IPS-18a (cell line): ENCODE results near the gene MYO16.
"Not testable (repeated sequence)": the region's sequence is repeated elsewhere in the genome, so short reads cannot be mapped to it uniquely, and the experiment has no call there.

ENCODE experiments used
- H3K27ac ChIP-seq: one replicate; pipeline ENCODE4 v1.5.1; 2013; ENCODE audit warnings: low read length
- H3K27me3 ChIP-seq: one replicate; pipeline ENCODE4 v1.6.1; 2013; ENCODE audit warnings: mild to moderate bottlenecking, low read length; ENCODE audit not compliant: control insufficient read depth, insufficient read depth
- H3K36me3 ChIP-seq: one replicate; pipeline ENCODE4 v1.6.1; 2013; ENCODE audit warnings: low read depth, low read length; ENCODE audit not compliant: control insufficient read depth
- H3K4me1 ChIP-seq: one replicate; pipeline ENCODE4 v1.6.1; 2013; ENCODE audit warnings: low read depth, low read length; ENCODE audit not compliant: control insufficient read depth
- H3K4me3 ChIP-seq: one replicate; pipeline ENCODE4 v1.5.1; 2013; ENCODE audit warnings: low read length
- H3K9ac ChIP-seq: one replicate; pipeline ENCODE4 v1.6.1; 2013; ENCODE audit warnings: mild to moderate bottlenecking, low read length, moderate library complexity
- H3K9me3 ChIP-seq: one replicate; pipeline ENCODE4 v1.6.1; 2013; ENCODE audit warnings: low read depth, low read length; ENCODE audit not compliant: control insufficient read depth

Gene MYO16

DNA sequence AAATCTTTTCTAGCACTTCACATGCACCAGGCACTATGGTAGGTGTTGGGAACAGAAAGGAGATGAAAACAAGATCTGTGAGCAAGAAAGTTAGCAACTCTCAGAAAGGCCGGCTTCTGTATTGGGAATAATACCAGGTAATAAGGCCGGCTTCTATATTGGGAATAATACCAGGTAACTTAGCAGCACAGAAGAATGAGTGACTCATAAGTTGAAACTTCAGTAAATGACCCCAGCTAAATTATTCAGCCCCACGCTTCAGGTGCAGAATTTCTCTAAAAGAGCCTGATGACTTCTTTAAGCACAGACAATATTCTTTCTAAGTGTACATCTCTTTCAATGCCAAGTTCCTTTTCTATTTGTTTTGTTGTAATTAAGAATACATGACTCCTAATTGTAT, 151.3 kb downstream of the MYO16 start:
- Histone ChIP-seq H3K4me1 (peaks cover 4% of the 10 kb centered on the region), H3K36me3 (no peaks in the 10 kb centered on the region), H3K9ac (no peak overlapping the region), H3K27ac (no peak overlapping the region), H3K9me3 (no peaks in the 10 kb centered on the region), H3K27me3 (no peaks in the 10 kb centered on the region), H3K4me3 (no peak overlapping the region)

DNA sequence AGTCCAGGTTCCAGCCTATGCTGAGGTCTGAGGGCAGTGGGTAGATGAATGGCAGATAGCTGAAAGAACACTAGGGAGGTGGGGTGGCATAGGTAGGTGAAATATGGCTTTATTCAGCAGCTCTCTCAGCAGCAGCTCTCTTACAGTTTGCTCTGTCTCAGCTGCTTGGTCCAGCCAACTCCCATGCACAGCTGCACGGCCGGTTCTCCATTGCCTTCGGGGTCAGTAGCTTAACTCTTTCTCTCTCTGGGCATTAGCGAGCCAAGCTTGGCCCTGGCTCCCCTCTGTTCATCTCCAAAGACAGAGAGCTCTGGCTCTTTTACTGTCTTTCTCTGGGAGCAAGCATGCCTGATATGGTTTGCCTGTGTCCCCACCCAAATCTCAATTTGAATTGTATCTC, 151.9 kb downstream of the MYO16 start:
- H3K9ac ChIP-seq = no peak overlapping the region
- H3K9me3 ChIP-seq = no peaks in the 10 kb centered on the region
- H3K36me3 ChIP-seq = no peaks in the 10 kb centered on the region
- H3K27me3 ChIP-seq = no peaks in the 10 kb centered on the region
- H3K4me1 ChIP-seq = peaks cover 9% of the 10 kb centered on the region
- H3K27ac ChIP-seq = no peak overlapping the region
- H3K4me3 ChIP-seq = no peak overlapping the region

- not testable (repeated sequence) for H3K9me3 ChIP-seq, H3K4me3 ChIP-seq, H3K27ac ChIP-seq, H3K36me3 ChIP-seq, H3K9ac ChIP-seq, H3K27me3 ChIP-seq
- peaks cover 17% of the 10 kb centered on the region for H3K4me1 ChIP-seq
Measured at GRCh38 chr13:108782480-108782879, 153.1 kb downstream of the MYO16 start.

- no peak overlapping the region for H3K27ac ChIP-seq
- H3K9me3 ChIP-seq = no peaks in the 10 kb centered on the region
- no peaks in the 10 kb centered on the region for H3K36me3 ChIP-seq
- no peaks in the 10 kb centered on the region for H3K27me3 ChIP-seq
- no peak overlapping the region for H3K9ac ChIP-seq
- H3K4me3 ChIP-seq = no peak overlapping the region
- H3K4me1 ChIP-seq = peaks cover 13% of the 10 kb centered on the region
Measured at GRCh38 chr13:108785844-108786243, 156.4 kb downstream of the MYO16 start.

DNA sequence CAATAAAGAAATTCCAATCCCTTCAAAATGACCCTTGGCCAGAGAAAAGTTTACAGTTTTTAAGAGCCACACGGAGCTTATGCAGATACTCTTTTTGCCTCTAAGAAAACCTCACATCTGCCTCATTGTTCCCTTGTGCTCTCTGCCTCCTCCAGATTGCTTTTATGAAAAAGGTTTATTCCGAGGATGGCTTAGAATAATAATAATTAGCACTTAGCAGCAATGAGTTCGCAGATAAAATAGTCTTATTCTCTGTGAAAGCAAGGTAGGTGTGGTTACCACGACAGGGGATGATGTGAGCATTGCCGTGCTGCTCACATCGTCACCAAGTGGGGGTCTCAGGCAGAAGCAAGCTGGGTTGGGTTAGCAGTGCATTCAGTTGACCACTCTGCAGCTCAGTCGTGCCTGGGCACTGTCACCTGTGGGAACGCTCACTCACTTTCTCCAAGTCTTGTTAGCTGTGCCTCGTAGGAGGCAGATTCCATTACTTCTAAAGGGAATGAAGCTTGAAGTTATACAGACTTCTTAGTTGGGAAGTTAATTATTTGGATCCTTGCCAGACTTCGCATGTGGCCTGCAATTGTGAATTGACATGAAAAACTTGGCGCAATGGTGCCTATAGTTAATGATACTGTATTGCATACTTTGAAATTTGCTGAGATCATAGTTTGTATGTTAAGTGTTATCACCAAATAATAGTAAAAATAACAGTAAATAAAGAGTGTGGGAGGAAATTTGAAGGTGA, 157.2 kb downstream of the MYO16 start:
- Histone ChIP-seq H3K4me3 (no peak overlapping the region), H3K27ac (no peak overlapping the region), H3K9ac (no peak overlapping the region), H3K9me3 (no peaks in the 10 kb centered on the region), H3K4me1 (peaks cover 13% of the 10 kb centered on the region), H3K36me3 (no peaks in the 10 kb centered on the region), H3K27me3 (no peaks in the 10 kb centered on the region)

DNA sequence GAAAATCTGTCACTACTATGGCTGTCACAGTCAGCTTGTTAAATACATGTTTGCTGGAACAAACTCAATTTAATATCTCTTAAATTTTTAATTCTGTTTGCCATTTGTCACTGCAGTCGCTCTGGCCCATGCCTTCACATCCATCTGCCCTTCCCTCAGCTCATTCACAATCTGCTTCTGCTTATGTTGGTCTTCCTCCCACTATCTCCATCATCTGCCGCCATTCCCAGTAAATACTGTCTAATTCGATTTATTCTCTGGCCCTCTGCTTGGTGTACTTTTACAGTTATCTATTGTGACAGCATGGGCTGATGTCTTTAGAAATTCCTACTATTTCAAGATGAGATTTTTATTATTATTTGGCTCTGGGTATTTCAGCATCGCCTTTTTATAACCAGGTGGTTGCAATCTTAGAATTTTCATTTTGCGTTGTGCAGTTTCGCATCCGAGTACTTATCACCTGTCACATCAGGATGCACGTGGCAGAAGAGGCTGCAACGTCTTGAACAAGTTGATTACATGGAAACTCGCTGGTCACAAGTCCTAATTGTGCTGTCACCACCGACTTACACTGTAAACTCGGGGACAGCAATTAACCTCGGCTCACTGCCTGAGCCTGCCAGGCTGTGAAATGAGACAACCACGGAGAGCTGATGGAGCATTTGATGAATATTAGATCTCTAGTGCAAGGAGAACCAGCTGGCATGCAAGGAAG, 158.4 kb downstream of the MYO16 start:
- Histone ChIP-seq H3K9ac (no peak overlapping the region), H3K4me3 (no peak overlapping the region), H3K4me1 (peaks cover 13% of the 10 kb centered on the region), H3K27me3 (no peaks in the 10 kb centered on the region), H3K36me3 (no peaks in the 10 kb centered on the region), H3K9me3 (no peaks in the 10 kb centered on the region), H3K27ac (no peak overlapping the region)

GRCh38 chr13:108789476-108789875, 160.1 kb downstream of the MYO16 start:
- Histone ChIP-seq H3K27ac (no peak overlapping the region), H3K9ac (no peak overlapping the region), H3K4me3 (no peak overlapping the region), H3K9me3 (no peaks in the 10 kb centered on the region), H3K36me3 (no peaks in the 10 kb centered on the region), H3K27me3 (no peaks in the 10 kb centered on the region), H3K4me1 (peaks cover 13% of the 10 kb centered on the region)

GRCh38 chr13:108795841-108796240, 166.4 kb downstream of the MYO16 start:
- H3K4me1 ChIP-seq = no peaks in the 10 kb centered on the region
- no peaks in the 10 kb centered on the region for H3K36me3 ChIP-seq
- H3K9me3 ChIP-seq = no peaks in the 10 kb centered on the region
- H3K27ac ChIP-seq = no peak overlapping the region
- H3K27me3 ChIP-seq = no peaks in the 10 kb centered on the region
- H3K9ac ChIP-seq = no peak overlapping the region
- H3K4me3 ChIP-seq = no peak overlapping the region

DNA sequence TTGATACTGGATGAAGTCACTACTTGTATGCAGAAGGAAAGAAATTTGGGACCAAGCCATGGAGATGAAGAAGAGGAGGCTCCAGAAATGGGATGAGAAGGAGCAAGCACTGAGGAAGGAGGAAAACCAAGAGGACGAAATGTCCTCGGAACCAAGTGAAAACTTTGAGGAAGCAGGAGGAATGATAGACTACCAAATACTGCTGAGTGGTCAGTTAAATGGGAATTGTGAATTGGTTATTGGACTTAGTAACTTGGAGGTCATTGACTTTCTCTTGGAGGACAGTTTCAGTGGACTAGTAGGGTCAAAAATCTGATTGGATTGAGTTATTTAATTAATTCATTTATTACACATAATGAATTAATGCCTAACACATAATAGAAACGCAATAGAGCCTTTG, 167.9 kb downstream of the MYO16 start:
- H3K27ac ChIP-seq = no peak overlapping the region
- H3K9me3 ChIP-seq = no peaks in the 10 kb centered on the region
- H3K4me3 ChIP-seq = no peak overlapping the region
- no peaks in the 10 kb centered on the region for H3K36me3 ChIP-seq
- no peaks in the 10 kb centered on the region for H3K27me3 ChIP-seq
- no peak overlapping the region for H3K9ac ChIP-seq
- no peaks in the 10 kb centered on the region for H3K4me1 ChIP-seq

DNA sequence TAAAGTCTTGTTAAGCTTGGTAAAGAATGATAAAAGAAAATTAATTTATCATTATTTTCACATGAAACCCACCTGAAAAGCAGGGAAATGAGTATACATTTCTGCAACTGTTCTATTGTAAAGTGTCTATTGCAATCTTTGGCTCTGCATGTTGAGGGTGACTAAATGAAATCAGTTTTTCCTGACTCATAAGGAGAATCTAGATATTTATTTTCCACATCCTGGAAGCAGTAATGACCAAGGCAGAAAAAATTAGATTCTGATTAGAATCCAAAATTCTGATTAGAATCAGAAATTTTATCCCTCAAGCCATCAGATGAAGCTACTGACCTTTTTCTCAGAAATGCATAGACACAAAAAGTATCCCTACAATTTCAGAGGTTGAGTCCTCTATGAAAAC, 178.4 kb downstream of the MYO16 start:
- Histone ChIP-seq H3K4me1 (no peaks in the 10 kb centered on the region), H3K27ac (no peak overlapping the region), H3K4me3 (no peak overlapping the region), H3K9me3 (no peaks in the 10 kb centered on the region), H3K36me3 (no peaks in the 10 kb centered on the region), H3K27me3 (no peaks in the 10 kb centered on the region), H3K9ac (no peak overlapping the region)

GRCh38 chr13:108812165-108812564, 182.8 kb downstream of the MYO16 start:
- no peak overlapping the region for H3K4me3 ChIP-seq

DNA sequence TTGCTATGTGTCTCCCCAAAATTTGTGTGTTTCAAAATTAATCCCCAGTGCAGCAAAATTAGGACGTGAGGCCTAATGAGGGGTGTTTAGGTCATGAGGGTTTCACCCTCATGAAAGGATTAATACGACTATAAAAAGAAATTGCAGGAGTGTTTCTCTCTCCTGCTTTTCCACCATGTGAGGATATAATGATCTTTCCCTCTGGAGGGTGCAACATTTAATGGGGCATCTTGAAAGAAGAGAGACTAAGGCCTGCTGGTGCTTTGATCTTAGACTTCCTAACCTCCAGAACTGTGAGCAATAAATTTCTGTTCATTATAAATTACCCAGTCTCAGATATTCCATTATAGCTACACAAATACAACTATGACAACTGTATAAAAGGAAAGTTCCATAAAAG, 183.2 kb downstream of the MYO16 start:
- Histone ChIP-seq H3K4me1 (peaks cover 7% of the 10 kb centered on the region), H3K36me3 (no peaks in the 10 kb centered on the region), H3K9me3 (no peaks in the 10 kb centered on the region), H3K9ac (no peak overlapping the region), H3K27ac (no peak overlapping the region), H3K4me3 (no peak overlapping the region), H3K27me3 (no peaks in the 10 kb centered on the region)

More at GRCh38 chr13:108812165-108812564, 182.8 kb downstream of the MYO16 start:
- Histone ChIP-seq H3K36me3 (no peaks in the 10 kb centered on the region), H3K27ac (no peak overlapping the region), H3K9ac (no peak overlapping the region), H3K27me3 (no peaks in the 10 kb centered on the region), H3K4me1 (peaks cover 7% of the 10 kb centered on the region), H3K9me3 (no peaks in the 10 kb centered on the region)
